ENCODE measurements around the gene PTPN3.
"Not testable (repeated sequence)": the region's sequence is repeated elsewhere in the genome, so short reads cannot be mapped to it uniquely, and the experiment has no call there.

The PTPN3 gene

GRCh38 chr9:109346904-109347303, 151.2 kb downstream of the PTPN3 start:
- no peak for DNase-seq (ENCODE audit: low read depth in 2 of 2)

GRCh38 chr9:109344866-109345265, 153.2 kb downstream of the PTPN3 start:
- DNase-seq (ENCODE audit: low read depth in 2 of 2) = no peak

GRCh38 chr9:109342878-109343277, 155.2 kb downstream of the PTPN3 start:
- DNase-seq (ENCODE audit: low read depth in 2 of 2) = no peak

- DNase-seq (ENCODE audit: low read depth in 2 of 2) = no peak
Observed at GRCh38 chr9:109341561-109341960, 156.5 kb downstream of the PTPN3 start.

- not testable (repeated sequence) for DNase-seq (ENCODE audit: low read depth in 2 of 2)
Observed at GRCh38 chr9:109340979-109341378, 157.1 kb downstream of the PTPN3 start.

- DNase-seq (ENCODE audit: low read depth in 2 of 2) = no peak
Observed at GRCh38 chr9:109336409-109336808, 161.7 kb downstream of the PTPN3 start.

- no peak for DNase-seq (ENCODE audit: low read depth in 2 of 2)
Observed at GRCh38 chr9:109335929-109336328, 162.2 kb downstream of the PTPN3 start.

GRCh38 chr9:109335121-109335520, 163.0 kb downstream of the PTPN3 start:
- no peak for DNase-seq (ENCODE audit: low read depth in 2 of 2)

- DNase-seq (ENCODE audit: low read depth in 2 of 2) = no peak
Observed at GRCh38 chr9:109331353-109331752, 166.8 kb downstream of the PTPN3 start.

GRCh38 chr9:109329638-109330258, 168.4 kb downstream of the PTPN3 start:
- DNase-seq (ENCODE audit: low read depth in 2 of 2) = no peak

- no peak for DNase-seq (ENCODE audit: low read depth in 2 of 2)
Observed at GRCh38 chr9:109328978-109329637, 169.0 kb downstream of the PTPN3 start.
